GM19467 (cell line): ENCODE results near the gene PRKCE.

Experiments used
- ATAC-seq: cut with Tn5 transposase; IDR thresholded peaks from one replicate; pipeline ENCODE4 v1.9.1; 2021; ENCODE audit warnings: mild to moderate bottlenecking, moderate library complexity; ENCODE audit not compliant: unreplicated experiment

The PRKCE gene

GRCh38 chr2:45748239-45748638, 96.8 kb downstream of the PRKCE start:
- no peak for ATAC-seq

- no peak for ATAC-seq
These were observed 98.5 kb downstream of the PRKCE start for GRCh38 chr2:45750001-45750400.

- no peak for ATAC-seq
These were observed 99.0 kb downstream of the PRKCE start for GRCh38 chr2:45750484-45750883.

- ATAC-seq = no peak
These were observed 101.9 kb downstream of the PRKCE start for GRCh38 chr2:45753381-45753780.

GRCh38 chr2:45754131-45755010, 102.9 kb downstream of the PRKCE start:
- ATAC-seq = no peak

GRCh38 chr2:45755585-45756335, 104.3 kb downstream of the PRKCE start:
- ATAC-seq = no peak

- ATAC-seq = no peak
These were observed 106.5 kb downstream of the PRKCE start for GRCh38 chr2:45758018-45758417.

- ATAC-seq = no peak
These were observed 107.9 kb downstream of the PRKCE start for GRCh38 chr2:45759310-45759851.

- no peak for ATAC-seq
These were observed 110.2 kb downstream of the PRKCE start for GRCh38 chr2:45761635-45762034.

- no peak for ATAC-seq
These were observed 111.8 kb downstream of the PRKCE start for GRCh38 chr2:45763255-45763654.

GRCh38 chr2:45763797-45764196, 112.3 kb downstream of the PRKCE start:
- no peak for ATAC-seq

- no peak for ATAC-seq
These were observed 113.7 kb downstream of the PRKCE start for GRCh38 chr2:45765007-45765727.

GRCh38 chr2:45765728-45766254, 114.3 kb downstream of the PRKCE start:
- no peak for ATAC-seq

GRCh38 chr2:45768208-45768607, 116.7 kb downstream of the PRKCE start:
- no peak for ATAC-seq

GRCh38 chr2:45769056-45769455, 117.6 kb downstream of the PRKCE start:
- no peak for ATAC-seq

GRCh38 chr2:45769854-45770576, 118.5 kb downstream of the PRKCE start:
- no peak for ATAC-seq

GRCh38 chr2:45770811-45771210, 119.3 kb downstream of the PRKCE start:
- no peak for ATAC-seq

- ATAC-seq = no peak
These were observed 119.8 kb downstream of the PRKCE start for GRCh38 chr2:45771261-45771660.

GRCh38 chr2:45772038-45772437, 120.6 kb downstream of the PRKCE start:
- no peak for ATAC-seq

- ATAC-seq = no peak
These were observed 122.4 kb downstream of the PRKCE start for GRCh38 chr2:45773909-45774308.
